H1 (cell line): ENCODE data around the gene IFT27. TPM values are rescaled to one million over a fixed set of nuclear protein-coding genes. Genes with fewer than 3 reads are reported as not detected.

Source experiments
- GTF2F1 ChIP-seq: IDR thresholded peaks from 2 replicates; pipeline ENCODE4 v1.6.1; 2012; ENCODE audit warnings: low read depth, low read length, improper control_type of control experiment, borderline replicate concordance
- KDM1A ChIP-seq: fragments of 200-600, 300-600 bp; sonication (generic); IDR thresholded peaks from 2 replicates; pipeline ENCODE4 v1.7.1; 2016; ENCODE audit warnings: mild to moderate bottlenecking, low read length, borderline replicate concordance
- RXRA ChIP-seq: IDR thresholded peaks from 2 replicates; pipeline ENCODE4 v1.6.1; 2011; ENCODE audit warnings: low read depth, mild to moderate bottlenecking, low read length, moderate library complexity; ENCODE audit not compliant: insufficient read depth
- SIX5 ChIP-seq: IDR thresholded peaks from 2 replicates; pipeline ENCODE4 v1.6.1; 2011; ENCODE audit warnings: mild to moderate bottlenecking, low read depth, low read length
- polyA plus RNA-seq, 7 experiments: library from polyadenylated mRNA; depleted of rRNA in 3 of 7; stranded (reverse) in 5 of 7; unstranded in 2 of 7; fragments of >200 nt in 5 of 7; fragments of 200-250 nt in 2 of 7; gene quantifications; 1 replicate in 5 of 7; 2 replicates in 1 of 7; 4 replicates in 1 of 7; pipeline versions ENCODE4 v1.2.1 to v1.2.3, GENCODE V29; 2011 to 2013; ENCODE audit warnings: missing spikeins in 2 of 7, mixed read lengths in 2 of 7
- total RNA-seq: library from RNA; stranded (reverse); fragmentation: NEBNext Ultra II Directional; extraction: Animal tissue kit (Norgen Biotek cat#: 25700); gene quantifications from 2 replicates; pipeline ENCODE4 v1.2.1, GENCODE V29; 2021

Gene IFT27
- total and polyA plus RNA-seq, 2 of the 8 experiments (the other 6 are each of a cell fraction or from before 2014, with no cell fraction given) = 36.4 to 46.2 TPM

GRCh38 chr22:36730176-36730858 lies 45.6 kb downstream of the IFT27 start (continued):
- TF ChIP-seq KDM1A (no peak), SIX5 (no peak), RXRA (no peak), GTF2F1 (no peak)
- TF ChIP-seq, all 59 proteins: peak for 0
